Measurements from ENCODE around the gene TP63.

GRCh38 chr3:189621948-189622603 is 9.1 kb upstream of the TP63 start:
- TF ChIP-seq CTCF (IDR thresholded peaks at IDR 0.05): no peak
- no peak for TF ChIP-seq POLR2A (IDR thresholded peaks at IDR 0.05)

Data from body of pancreas (tissue), 4 donors.